WTC11 (cell line): ENCODE results near the gene ST6GALNAC2. TPM values are rescaled to one million over a fixed set of nuclear protein-coding genes. Genes with fewer than 3 reads are reported as not detected.

Experiments used
- ATAC-seq: fragments of 200-7000 bp; cut with Tn5 transposase; 2 replicates; pipeline ENCODE4 v1.10.0; 2021; ENCODE audit warnings: mild to moderate bottlenecking, moderate library complexity
- CTCF ChIA-PET: fragments of 300-600 bp; sonication (Branson Sonifier 250); formaldehyde crosslinking; loops from one replicate; lab custom pipeline; 2021; ENCODE audit warnings: antibody characterized with exemption; lab: Charles Lee
- POLR2A ChIA-PET: fragments of 350-600 bp; sonication (Branson Sonifier 250); formaldehyde crosslinking; loops from one replicate; lab custom pipeline; 2021; ENCODE audit warnings: antibody characterized with exemption; lab: Charles Lee
- DNase-seq: peaks from one replicate; pipeline ENCODE4 v3.0.0; 2021; ENCODE audit warnings: low spot score
- H3K27ac Mint-ChIP-seq: 2 replicates; pipeline ENCODE4 v1.8.0; 2021; ENCODE audit warnings: mixed read lengths
- H3K27me3 Mint-ChIP-seq: 2 replicates; pipeline ENCODE4 v1.8.0; 2021; ENCODE audit warnings: low read depth, mild to moderate bottlenecking, moderate library complexity, mixed read lengths
- H3K36me3 Mint-ChIP-seq: 2 replicates; pipeline ENCODE4 v1.8.0; 2021; ENCODE audit warnings: mixed read lengths
- H3K4me1 Mint-ChIP-seq: 2 replicates; pipeline ENCODE4 v1.8.0; 2022; ENCODE audit warnings: mixed read lengths
- H3K4me3 Mint-ChIP-seq: 2 replicates; pipeline ENCODE4 v1.8.0; 2021; ENCODE audit warnings: mild to moderate bottlenecking, moderate library complexity, mixed read lengths
- H3K9me3 Mint-ChIP-seq: 2 replicates; pipeline ENCODE4 v1.8.0; 2021; ENCODE audit warnings: mixed read lengths
- FOXK1 ChIP-seq: sonication (generic); formaldehyde crosslinking; IDR thresholded peaks from 2 replicates; pipeline ENCODE4 v1.8.0; 2022; ENCODE audit warnings: mild to moderate bottlenecking, moderate library complexity, missing genetic modification reagents
- GABPB1 ChIP-seq: sonication (generic); formaldehyde crosslinking; IDR thresholded peaks from 2 replicates; pipeline ENCODE4 v1.8.1; 2023; ENCODE audit warnings: mild to moderate bottlenecking, missing genetic modification reagents
- NR1H2 ChIP-seq: sonication (generic); formaldehyde crosslinking; IDR thresholded peaks from 2 replicates; pipeline ENCODE4 v1.9.0; 2021; ENCODE audit warnings: mild to moderate bottlenecking, moderate library complexity, missing genetic modification reagents
- NR2C2 ChIP-seq: sonication (generic); formaldehyde crosslinking; IDR thresholded peaks from 2 replicates; pipeline ENCODE4 v1.8.0; 2022; ENCODE audit warnings: mild to moderate bottlenecking, missing genetic modification reagents
- TEAD4 ChIP-seq: sonication (generic); formaldehyde crosslinking; IDR thresholded peaks from 2 replicates; pipeline ENCODE4 v1.8.0; 2022; ENCODE audit warnings: mild to moderate bottlenecking, missing genetic modification reagents
- TP53 ChIP-seq: sonication (generic); formaldehyde crosslinking; IDR thresholded peaks from 2 replicates; pipeline ENCODE4 v1.8.1; 2023; ENCODE audit warnings: mild to moderate bottlenecking, missing genetic modification reagents
- ZNF423 ChIP-seq: fragments of 250-450 bp; sonication (Bioruptor Pico); IDR thresholded peaks from 2 replicates; pipeline ENCODE4 v2.1.2; 2022; ENCODE audit warnings: mild to moderate bottlenecking, moderate library complexity
- total RNA-seq: library from RNA; stranded (reverse); gene quantifications from 3 replicates; pipeline ENCODE4 v1.2.3, GENCODE V29; 2021
- TF ChIP-seq, protein P1 (sequence below): sonication (generic); formaldehyde crosslinking; conservative IDR thresholded peaks from 2 replicates; pipeline ENCODE4 v1.8.1; 2022; ENCODE audit warnings: mild to moderate bottlenecking, missing genetic modification reagents
- TF ChIP-seq, protein P2 (sequence below): sonication (generic); formaldehyde crosslinking; IDR thresholded peaks from 2 replicates; pipeline ENCODE4 v1.8.0; 2022; ENCODE audit warnings: mild to moderate bottlenecking, missing genetic modification reagents
- TF ChIP-seq, protein P3 (sequence below): sonication (generic); formaldehyde crosslinking; IDR thresholded peaks from 2 replicates; pipeline ENCODE4 v1.8.1; 2023; ENCODE audit warnings: mild to moderate bottlenecking, missing genetic modification reagents
- TF ChIP-seq, protein P4 (sequence below): fragments of 250-450 bp; sonication (Bioruptor Pico); IDR thresholded peaks from 2 replicates; pipeline ENCODE4 v1.9.0; 2021; ENCODE audit warnings: moderate library complexity, mild to moderate bottlenecking, inconsistent platforms, borderline replicate concordance
- TF ChIP-seq, protein P5 (sequence below): sonication (generic); formaldehyde crosslinking; IDR thresholded peaks from 2 replicates; pipeline ENCODE4 v1.8.1; 2023; ENCODE audit warnings: mild to moderate bottlenecking, missing genetic modification reagents, borderline replicate concordance
- TF ChIP-seq, protein P6 (sequence below): sonication (generic); formaldehyde crosslinking; IDR thresholded peaks from 2 replicates; pipeline ENCODE4 v1.8.0; 2022; ENCODE audit warnings: mild to moderate bottlenecking, missing genetic modification reagents
- TF ChIP-seq, protein P7 (sequence below): sonication (generic); formaldehyde crosslinking; IDR thresholded peaks from 2 replicates; pipeline ENCODE4 v1.8.0; 2023; ENCODE audit warnings: missing genetic modification reagents, mild to moderate bottlenecking, borderline replicate concordance
- TF ChIP-seq, protein P8 (sequence below): sonication (generic); formaldehyde crosslinking; IDR thresholded peaks from 2 replicates; pipeline ENCODE4 v1.8.1; 2022; ENCODE audit warnings: missing genetic modification reagents, borderline replicate concordance

The ST6GALNAC2 gene
- total RNA-seq, 1 experiment from 2014 or later, result not detected

DNA sequence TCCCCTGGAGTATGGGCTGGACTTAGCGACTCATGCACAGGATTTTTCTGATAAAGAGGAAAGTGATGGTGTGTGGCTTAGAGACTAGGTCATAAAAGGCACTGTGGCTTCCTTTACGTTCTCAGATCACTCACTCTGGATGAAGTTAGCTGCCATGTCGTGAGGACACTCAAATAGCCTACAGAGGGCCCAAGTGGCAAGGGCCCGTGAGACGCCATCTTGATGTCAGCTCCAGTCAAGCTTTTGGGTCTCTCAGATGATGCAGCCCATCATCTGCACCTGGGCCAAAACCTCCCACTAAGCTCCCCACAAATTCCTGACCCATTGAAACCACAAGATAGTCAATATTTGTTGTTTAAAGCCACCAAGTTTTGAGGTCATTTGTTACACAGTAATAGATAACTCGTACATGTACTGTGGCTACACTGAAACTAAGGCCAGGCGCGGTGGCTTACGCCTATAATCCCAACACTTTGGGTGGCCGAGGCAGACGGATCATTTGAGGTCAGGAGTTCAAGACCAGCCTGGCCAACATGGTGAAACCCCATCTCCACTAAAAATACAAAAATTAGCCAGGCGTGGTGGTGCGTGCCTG lies 14.7 kb downstream of the ST6GALNAC2 start:
- Mint-ChIP-seq H3K4me3 (no peak overlapping the region), H3K36me3 (peaks cover 8% of the 10 kb centered on the region; the same call in 1 of the 2 replicates), H3K27ac (no peak overlapping the region), H3K9me3 (no peaks in the 10 kb centered on the region), H3K27me3 (no peaks in the 10 kb centered on the region), H3K4me1 (peaks cover 29% of the 10 kb centered on the region)
- ATAC-seq (no peak), DNase-seq (no peak)
- ChIA-PET POLR2A (no interaction called here), CTCF (interaction anchor here (1.3 to 3.1 kb wide), 5 partner anchors 9 to 111 kb away, joined by 4 to 16 read pairs (median 5); no protein-coding TSS in a partner anchor)
- peak; percentile 28; the same call in 1 of the 2 replicates for TF ChIP-seq GABPB1 (CRISPR knock-in tag)
- TF ChIP-seq, protein P1, sequence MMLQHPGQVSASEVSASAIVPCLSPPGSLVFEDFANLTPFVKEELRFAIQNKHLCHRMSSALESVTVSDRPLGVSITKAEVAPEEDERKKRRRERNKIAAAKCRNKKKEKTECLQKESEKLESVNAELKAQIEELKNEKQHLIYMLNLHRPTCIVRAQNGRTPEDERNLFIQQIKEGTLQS (CRISPR knock-in tag), result no peak
- TF ChIP-seq, protein P2, sequence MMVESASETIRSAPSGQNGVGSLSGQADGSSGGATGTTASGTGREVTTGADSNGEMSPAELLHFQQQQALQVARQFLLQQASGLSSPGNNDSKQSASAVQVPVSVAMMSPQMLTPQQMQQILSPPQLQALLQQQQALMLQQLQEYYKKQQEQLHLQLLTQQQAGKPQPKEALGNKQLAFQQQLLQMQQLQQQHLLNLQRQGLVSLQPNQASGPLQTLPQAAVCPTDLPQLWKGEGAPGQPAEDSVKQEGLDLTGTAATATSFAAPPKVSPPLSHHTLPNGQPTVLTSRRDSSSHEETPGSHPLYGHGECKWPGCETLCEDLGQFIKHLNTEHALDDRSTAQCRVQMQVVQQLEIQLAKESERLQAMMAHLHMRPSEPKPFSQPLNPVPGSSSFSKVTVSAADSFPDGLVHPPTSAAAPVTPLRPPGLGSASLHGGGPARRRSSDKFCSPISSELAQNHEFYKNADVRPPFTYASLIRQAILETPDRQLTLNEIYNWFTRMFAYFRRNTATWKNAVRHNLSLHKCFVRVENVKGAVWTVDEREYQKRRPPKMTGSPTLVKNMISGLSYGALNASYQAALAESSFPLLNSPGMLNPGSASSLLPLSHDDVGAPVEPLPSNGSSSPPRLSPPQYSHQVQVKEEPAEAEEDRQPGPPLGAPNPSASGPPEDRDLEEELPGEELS (CRISPR knock-in tag), result no peak
- TF ChIP-seq, protein P3, sequence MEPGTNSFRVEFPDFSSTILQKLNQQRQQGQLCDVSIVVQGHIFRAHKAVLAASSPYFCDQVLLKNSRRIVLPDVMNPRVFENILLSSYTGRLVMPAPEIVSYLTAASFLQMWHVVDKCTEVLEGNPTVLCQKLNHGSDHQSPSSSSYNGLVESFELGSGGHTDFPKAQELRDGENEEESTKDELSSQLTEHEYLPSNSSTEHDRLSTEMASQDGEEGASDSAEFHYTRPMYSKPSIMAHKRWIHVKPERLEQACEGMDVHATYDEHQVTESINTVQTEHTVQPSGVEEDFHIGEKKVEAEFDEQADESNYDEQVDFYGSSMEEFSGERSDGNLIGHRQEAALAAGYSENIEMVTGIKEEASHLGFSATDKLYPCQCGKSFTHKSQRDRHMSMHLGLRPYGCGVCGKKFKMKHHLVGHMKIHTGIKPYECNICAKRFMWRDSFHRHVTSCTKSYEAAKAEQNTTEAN (CRISPR knock-in tag), result no peak
- TF ChIP-seq FOXK1 (CRISPR knock-in tag), result no peak
- TF ChIP-seq, all 79 proteins: peak for 1

DNA sequence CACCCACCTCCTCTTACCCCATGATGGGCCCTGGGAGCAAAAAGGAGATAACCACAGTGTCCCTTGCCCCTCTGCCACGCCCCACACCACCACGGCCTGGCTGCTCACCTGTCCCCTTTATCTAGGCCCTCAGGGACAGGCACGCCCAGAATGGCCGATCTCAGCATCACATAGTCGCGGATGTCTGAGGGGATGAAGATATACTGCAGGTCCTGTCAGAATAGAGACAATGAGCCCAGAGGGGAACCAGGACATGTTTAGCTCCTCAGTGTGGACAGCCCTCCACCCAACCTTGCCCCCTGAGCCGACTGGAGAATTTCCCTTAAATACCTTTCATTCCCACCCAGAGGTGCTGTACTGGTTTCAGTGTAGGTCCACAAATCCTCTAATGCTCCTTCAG lies 15.2 kb downstream of the ST6GALNAC2 start:
- ChIA-PET CTCF (interaction anchor here (1.3 to 3.0 kb wide), 4 partner anchors 9 to 111 kb away, joined by 4 to 16 read pairs (median 4); no protein-coding TSS in a partner anchor), POLR2A (interaction anchor here (1.0 kb wide), 1 partner anchor 13 kb away, joined by 3 read pairs; no protein-coding TSS in a partner anchor)
- H3K36me3 Mint-ChIP-seq, result peaks cover 13% of the 10 kb centered on the region
- no peak overlapping the region for H3K4me3 Mint-ChIP-seq
- TF ChIP-seq NR2C2 (CRISPR knock-in tag) (no peak), TP53 (CRISPR knock-in tag) (no peak), NR1H2 (CRISPR knock-in tag) (no peak), ZNF423 (CRISPR knock-in tag) (no peak), TEAD4 (CRISPR knock-in tag) (no peak)
- TF ChIP-seq, protein P4, sequence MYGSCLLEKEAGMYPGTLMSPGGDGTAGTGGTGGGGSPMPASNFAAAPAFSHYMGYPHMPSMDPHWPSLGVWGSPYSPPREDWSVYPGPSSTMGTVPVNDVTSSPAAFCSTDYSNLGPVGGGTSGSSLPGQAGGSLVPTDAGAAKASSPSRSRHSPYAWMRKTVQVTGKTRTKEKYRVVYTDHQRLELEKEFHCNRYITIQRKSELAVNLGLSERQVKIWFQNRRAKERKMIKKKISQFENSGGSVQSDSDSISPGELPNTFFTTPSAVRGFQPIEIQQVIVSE (CRISPR knock-in tag), result no peak
- TF ChIP-seq, protein P5, sequence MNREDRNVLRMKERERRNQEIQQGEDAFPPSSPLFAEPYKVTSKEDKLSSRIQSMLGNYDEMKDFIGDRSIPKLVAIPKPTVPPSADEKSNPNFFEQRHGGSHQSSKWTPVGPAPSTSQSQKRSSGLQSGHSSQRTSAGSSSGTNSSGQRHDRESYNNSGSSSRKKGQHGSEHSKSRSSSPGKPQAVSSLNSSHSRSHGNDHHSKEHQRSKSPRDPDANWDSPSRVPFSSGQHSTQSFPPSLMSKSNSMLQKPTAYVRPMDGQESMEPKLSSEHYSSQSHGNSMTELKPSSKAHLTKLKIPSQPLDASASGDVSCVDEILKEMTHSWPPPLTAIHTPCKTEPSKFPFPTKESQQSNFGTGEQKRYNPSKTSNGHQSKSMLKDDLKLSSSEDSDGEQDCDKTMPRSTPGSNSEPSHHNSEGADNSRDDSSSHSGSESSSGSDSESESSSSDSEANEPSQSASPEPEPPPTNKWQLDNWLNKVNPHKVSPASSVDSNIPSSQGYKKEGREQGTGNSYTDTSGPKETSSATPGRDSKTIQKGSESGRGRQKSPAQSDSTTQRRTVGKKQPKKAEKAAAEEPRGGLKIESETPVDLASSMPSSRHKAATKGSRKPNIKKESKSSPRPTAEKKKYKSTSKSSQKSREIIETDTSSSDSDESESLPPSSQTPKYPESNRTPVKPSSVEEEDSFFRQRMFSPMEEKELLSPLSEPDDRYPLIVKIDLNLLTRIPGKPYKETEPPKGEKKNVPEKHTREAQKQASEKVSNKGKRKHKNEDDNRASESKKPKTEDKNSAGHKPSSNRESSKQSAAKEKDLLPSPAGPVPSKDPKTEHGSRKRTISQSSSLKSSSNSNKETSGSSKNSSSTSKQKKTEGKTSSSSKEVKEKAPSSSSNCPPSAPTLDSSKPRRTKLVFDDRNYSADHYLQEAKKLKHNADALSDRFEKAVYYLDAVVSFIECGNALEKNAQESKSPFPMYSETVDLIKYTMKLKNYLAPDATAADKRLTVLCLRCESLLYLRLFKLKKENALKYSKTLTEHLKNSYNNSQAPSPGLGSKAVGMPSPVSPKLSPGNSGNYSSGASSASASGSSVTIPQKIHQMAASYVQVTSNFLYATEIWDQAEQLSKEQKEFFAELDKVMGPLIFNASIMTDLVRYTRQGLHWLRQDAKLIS, result no peak
- TF ChIP-seq, protein P6, sequence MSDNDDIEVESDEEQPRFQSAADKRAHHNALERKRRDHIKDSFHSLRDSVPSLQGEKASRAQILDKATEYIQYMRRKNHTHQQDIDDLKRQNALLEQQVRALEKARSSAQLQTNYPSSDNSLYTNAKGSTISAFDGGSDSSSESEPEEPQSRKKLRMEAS, result no peak
- TF ChIP-seq, protein P7, sequence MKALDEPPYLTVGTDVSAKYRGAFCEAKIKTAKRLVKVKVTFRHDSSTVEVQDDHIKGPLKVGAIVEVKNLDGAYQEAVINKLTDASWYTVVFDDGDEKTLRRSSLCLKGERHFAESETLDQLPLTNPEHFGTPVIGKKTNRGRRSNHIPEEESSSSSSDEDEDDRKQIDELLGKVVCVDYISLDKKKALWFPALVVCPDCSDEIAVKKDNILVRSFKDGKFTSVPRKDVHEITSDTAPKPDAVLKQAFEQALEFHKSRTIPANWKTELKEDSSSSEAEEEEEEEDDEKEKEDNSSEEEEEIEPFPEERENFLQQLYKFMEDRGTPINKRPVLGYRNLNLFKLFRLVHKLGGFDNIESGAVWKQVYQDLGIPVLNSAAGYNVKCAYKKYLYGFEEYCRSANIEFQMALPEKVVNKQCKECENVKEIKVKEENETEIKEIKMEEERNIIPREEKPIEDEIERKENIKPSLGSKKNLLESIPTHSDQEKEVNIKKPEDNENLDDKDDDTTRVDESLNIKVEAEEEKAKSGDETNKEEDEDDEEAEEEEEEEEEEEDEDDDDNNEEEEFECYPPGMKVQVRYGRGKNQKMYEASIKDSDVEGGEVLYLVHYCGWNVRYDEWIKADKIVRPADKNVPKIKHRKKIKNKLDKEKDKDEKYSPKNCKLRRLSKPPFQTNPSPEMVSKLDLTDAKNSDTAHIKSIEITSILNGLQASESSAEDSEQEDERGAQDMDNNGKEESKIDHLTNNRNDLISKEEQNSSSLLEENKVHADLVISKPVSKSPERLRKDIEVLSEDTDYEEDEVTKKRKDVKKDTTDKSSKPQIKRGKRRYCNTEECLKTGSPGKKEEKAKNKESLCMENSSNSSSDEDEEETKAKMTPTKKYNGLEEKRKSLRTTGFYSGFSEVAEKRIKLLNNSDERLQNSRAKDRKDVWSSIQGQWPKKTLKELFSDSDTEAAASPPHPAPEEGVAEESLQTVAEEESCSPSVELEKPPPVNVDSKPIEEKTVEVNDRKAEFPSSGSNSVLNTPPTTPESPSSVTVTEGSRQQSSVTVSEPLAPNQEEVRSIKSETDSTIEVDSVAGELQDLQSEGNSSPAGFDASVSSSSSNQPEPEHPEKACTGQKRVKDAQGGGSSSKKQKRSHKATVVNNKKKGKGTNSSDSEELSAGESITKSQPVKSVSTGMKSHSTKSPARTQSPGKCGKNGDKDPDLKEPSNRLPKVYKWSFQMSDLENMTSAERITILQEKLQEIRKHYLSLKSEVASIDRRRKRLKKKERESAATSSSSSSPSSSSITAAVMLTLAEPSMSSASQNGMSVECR (CRISPR knock-in tag), result no peak
- TF ChIP-seq, protein P8, sequence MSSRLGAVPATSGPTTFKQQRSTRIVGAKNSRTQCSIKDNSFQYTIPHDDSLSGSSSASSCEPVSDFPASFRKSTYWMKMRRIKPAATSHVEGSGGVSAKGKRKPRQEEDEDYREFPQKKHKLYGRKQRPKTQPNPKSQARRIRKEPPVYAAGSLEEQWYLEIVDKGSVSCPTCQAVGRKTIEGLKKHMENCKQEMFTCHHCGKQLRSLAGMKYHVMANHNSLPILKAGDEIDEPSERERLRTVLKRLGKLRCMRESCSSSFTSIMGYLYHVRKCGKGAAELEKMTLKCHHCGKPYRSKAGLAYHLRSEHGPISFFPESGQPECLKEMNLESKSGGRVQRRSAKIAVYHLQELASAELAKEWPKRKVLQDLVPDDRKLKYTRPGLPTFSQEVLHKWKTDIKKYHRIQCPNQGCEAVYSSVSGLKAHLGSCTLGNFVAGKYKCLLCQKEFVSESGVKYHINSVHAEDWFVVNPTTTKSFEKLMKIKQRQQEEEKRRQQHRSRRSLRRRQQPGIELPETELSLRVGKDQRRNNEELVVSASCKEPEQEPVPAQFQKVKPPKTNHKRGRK (CRISPR knock-in tag), result no peak
- H3K27me3 Mint-ChIP-seq, result no peaks in the 10 kb centered on the region
- no peaks in the 10 kb centered on the region for H3K9me3 Mint-ChIP-seq
- H3K4me1 Mint-ChIP-seq, result peaks cover 33% of the 10 kb centered on the region
- ATAC-seq, result no peak
- H3K27ac Mint-ChIP-seq, result no peak overlapping the region
- DNase-seq, result no peak
